ENCODE measurements around the gene ATP6V0B. TPM values are rescaled to one million over a fixed set of nuclear protein-coding genes. Genes with fewer than 3 reads are reported as not detected.

The ATP6V0B gene
- total and polyA plus RNA-seq, 2 of the 8 experiments (the other 6 are each of a cell fraction or from before 2014, with no cell fraction given), result 105 to 308 TPM

DNA sequence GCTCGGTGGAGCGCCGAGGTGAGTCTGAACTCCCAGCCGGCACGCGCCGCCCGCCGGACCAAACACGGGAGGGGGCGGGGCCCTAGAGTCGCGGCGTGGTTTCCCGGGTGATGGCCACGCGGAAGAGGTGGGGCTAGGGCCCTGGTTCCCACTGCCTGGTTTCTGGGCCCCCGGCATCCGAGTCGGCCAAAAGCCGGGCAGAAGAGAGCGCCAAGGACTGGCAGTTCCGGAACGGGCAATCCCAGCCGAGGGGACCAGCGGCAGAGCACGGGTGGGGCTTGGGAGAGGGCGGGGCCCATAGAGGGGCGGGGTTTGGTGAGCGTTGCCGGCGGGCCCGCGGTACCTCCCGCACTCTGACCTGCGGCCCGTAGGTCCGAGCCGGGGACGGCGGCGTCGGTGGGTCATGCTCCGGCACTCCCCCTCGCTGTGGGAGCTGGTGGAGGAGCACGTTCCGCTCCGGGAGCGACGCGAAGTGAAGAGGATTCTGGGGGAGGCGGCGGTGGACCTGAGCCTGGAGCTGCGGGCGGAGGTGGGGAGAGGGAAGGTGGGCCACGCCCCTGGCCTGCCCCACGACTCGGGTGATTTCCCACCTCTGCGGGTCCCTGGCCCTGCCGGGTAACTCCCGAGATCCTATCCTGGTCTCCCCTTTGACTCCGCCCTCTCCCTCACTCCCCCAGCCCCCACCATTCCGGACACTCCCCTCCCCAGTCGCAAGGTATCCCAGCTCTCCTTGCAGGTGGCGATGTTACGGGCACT lies 16.9 kb downstream of the ATP6V0B start, which contains the start of gene CCDC24 (continued):
- TF ChIP-seq HDAC6 (IDR thresholded peaks at IDR 0.05; ENCODE audit: low read depth, low read length) (no peak), TAF1 (IDR thresholded peaks at IDR 0.05; ENCODE audit: low read depth, low read length) (peak; percentile 11; the same call in 1 of the 2 replicates), EZH2 (IDR thresholded peaks at IDR 0.05; ENCODE audit: low read depth, low read length, severe bottlenecking) (no peak), CTBP2 (IDR thresholded peaks at IDR 0.05; ENCODE audit: borderline replicate concordance, insufficient read depth, insufficient read length, low read length) (no peak), SP2 (IDR thresholded peaks at IDR 0.05; ENCODE audit: low read length) (no peak), ASH2L (IDR thresholded peaks at IDR 0.05; ENCODE audit: low read length) (peak; percentile 29), POLR2A (IDR thresholded peaks at IDR 0.05; ENCODE audit: control extremely low read depth in 1 of 2, low read depth in 2 of 2, low read length in 2 of 2) (peak; percentile 21 to 72), BACH1 (IDR thresholded peaks at IDR 0.05; ENCODE audit: low read length) (peak; percentile 59), PHF8 (conservative IDR thresholded peaks at IDR 0.05; ENCODE audit: low read depth, low read length) (peak; percentile 52), RNF2 (IDR thresholded peaks at IDR 0.05; ENCODE audit: borderline replicate concordance, low read depth, low read length, missing control alignments, poor library complexity, severe bottlenecking) (no peak), MAFK (IDR thresholded peaks at IDR 0.05; ENCODE audit: low read depth, low read length) (no peak), KDM4A (IDR thresholded peaks at IDR 0.05; ENCODE audit: low read depth, low read length, severe bottlenecking) (no peak), CREB1 (IDR thresholded peaks at IDR 0.05) (no peak), TCF12 (IDR thresholded peaks at IDR 0.05; ENCODE audit: low read depth, low read length) (no peak), TBP (IDR thresholded peaks at IDR 0.05; ENCODE audit: low read depth, low read length) (no peak), TAF7 (optimal IDR thresholded peaks at IDR 0.05; ENCODE audit: borderline replicate concordance, low read depth, low read length) (no peak), YY1 (IDR thresholded peaks at IDR 0.05; ENCODE audit: low read depth, low read length) (peak; percentile 8; the same call in 1 of the 2 replicates), CHD1 (IDR thresholded peaks at IDR 0.05; ENCODE audit: low read depth, low read length) (no peak)
- TF ChIP-seq, protein P1, sequence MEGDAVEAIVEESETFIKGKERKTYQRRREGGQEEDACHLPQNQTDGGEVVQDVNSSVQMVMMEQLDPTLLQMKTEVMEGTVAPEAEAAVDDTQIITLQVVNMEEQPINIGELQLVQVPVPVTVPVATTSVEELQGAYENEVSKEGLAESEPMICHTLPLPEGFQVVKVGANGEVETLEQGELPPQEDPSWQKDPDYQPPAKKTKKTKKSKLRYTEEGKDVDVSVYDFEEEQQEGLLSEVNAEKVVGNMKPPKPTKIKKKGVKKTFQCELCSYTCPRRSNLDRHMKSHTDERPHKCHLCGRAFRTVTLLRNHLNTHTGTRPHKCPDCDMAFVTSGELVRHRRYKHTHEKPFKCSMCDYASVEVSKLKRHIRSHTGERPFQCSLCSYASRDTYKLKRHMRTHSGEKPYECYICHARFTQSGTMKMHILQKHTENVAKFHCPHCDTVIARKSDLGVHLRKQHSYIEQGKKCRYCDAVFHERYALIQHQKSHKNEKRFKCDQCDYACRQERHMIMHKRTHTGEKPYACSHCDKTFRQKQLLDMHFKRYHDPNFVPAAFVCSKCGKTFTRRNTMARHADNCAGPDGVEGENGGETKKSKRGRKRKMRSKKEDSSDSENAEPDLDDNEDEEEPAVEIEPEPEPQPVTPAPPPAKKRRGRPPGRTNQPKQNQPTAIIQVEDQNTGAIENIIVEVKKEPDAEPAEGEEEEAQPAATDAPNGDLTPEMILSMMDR (IDR thresholded peaks at IDR 0.05; ENCODE audit: control extremely low read depth in 1 of 3, insufficient read depth in 1 of 3, low read depth in 1 of 3, low read length in 3 of 3), result no peak
- TF ChIP-seq, protein P2, sequence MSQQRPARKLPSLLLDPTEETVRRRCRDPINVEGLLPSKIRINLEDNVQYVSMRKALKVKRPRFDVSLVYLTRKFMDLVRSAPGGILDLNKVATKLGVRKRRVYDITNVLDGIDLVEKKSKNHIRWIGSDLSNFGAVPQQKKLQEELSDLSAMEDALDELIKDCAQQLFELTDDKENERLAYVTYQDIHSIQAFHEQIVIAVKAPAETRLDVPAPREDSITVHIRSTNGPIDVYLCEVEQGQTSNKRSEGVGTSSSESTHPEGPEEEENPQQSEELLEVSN (IDR thresholded peaks at IDR 0.05), result no peak
- TF ChIP-seq, protein P3, sequence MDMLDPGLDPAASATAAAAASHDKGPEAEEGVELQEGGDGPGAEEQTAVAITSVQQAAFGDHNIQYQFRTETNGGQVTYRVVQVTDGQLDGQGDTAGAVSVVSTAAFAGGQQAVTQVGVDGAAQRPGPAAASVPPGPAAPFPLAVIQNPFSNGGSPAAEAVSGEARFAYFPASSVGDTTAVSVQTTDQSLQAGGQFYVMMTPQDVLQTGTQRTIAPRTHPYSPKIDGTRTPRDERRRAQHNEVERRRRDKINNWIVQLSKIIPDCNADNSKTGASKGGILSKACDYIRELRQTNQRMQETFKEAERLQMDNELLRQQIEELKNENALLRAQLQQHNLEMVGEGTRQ (IDR thresholded peaks at IDR 0.05; ENCODE audit: low read length), result no peak
